NCI-H524 treated with DMSO at 0.1 percent for 48 hours (cell line): Measurements from ENCODE around the gene RPL10.
A peak's percentile ranks its signal among the peaks of the same experiment; 100 is the strongest.

Experiments
- DNase-seq: peaks from one replicate; lab custom pipeline; 2025; lab: John Stamatoyannopoulos, UW

The RPL10 gene

GRCh38 chrX:154397888-154398667 lies at the start of gene RPL10:
TSS of gene RPL10 (plus strand) at chrX:154398377. CDS start at chrX:154398520, 143 bp downstream.
- peak; percentile 91 for DNase-seq

- DNase-seq, result no peak
Measured at GRCh38 chrX:154348646-154349358, 49.4 kb upstream of the RPL10 start.

- DNase-seq, result no peak
Measured at GRCh38 chrX:154349359-154349935, 48.7 kb upstream of the RPL10 start.

GRCh38 chrX:154349979-154350378 lies 48.2 kb upstream of the RPL10 start:
- DNase-seq, result no peak

- no peak for DNase-seq
Measured at GRCh38 chrX:154350429-154351182, 47.6 kb upstream of the RPL10 start.

GRCh38 chrX:154351183-154352011 lies 46.8 kb upstream of the RPL10 start:
- no peak for DNase-seq

GRCh38 chrX:154352012-154352401 lies 46.2 kb upstream of the RPL10 start:
- DNase-seq, result no peak

- DNase-seq, result no peak
Measured at GRCh38 chrX:154352466-154352865, 45.7 kb upstream of the RPL10 start.

- DNase-seq, result no peak
Measured at GRCh38 chrX:154353172-154353843, 44.9 kb upstream of the RPL10 start.

- no peak for DNase-seq
Measured at GRCh38 chrX:154354013-154354412, 44.2 kb upstream of the RPL10 start.

- no peak for DNase-seq
Measured at GRCh38 chrX:154354516-154354915, 43.7 kb upstream of the RPL10 start.

- no peak for DNase-seq
Measured at GRCh38 chrX:154355094-154355775, 42.9 kb upstream of the RPL10 start.

- DNase-seq, result no peak
Measured at GRCh38 chrX:154355776-154356140, 42.4 kb upstream of the RPL10 start.

GRCh38 chrX:154356596-154356995 lies 41.6 kb upstream of the RPL10 start:
- DNase-seq, result no peak

- DNase-seq, result no peak
Measured at GRCh38 chrX:154357205-154357604, 41.0 kb upstream of the RPL10 start.

GRCh38 chrX:154358011-154358410 lies 40.2 kb upstream of the RPL10 start:
- DNase-seq, result no peak

GRCh38 chrX:154358829-154359228 lies 39.3 kb upstream of the RPL10 start:
- no peak for DNase-seq

GRCh38 chrX:154359362-154360154 lies 38.6 kb upstream of the RPL10 start:
- DNase-seq, result no peak

- DNase-seq, result no peak
Measured at GRCh38 chrX:154360155-154360713, 37.9 kb upstream of the RPL10 start.
